GM23248 (cell line): ENCODE data around the gene SEC16A. TPM values are rescaled to one million over a fixed set of nuclear protein-coding genes. Genes with fewer than 3 reads are reported as not detected.

Source experiments
- DNase-seq: peaks from one replicate; pipeline ENCODE4 v3.0.0-alpha.2; 2015
- H2AFZ ChIP-seq: fragments of 200-600 bp; sonication (generic); 2 replicates; pipeline ENCODE4 v1.6.1; 2016; ENCODE audit warnings: antibody characterized with exemption
- H3F3A ChIP-seq: fragments of 200-600 bp; sonication (generic); 2 replicates; pipeline ENCODE4 v1.6.1; 2016; ENCODE audit warnings: mild to moderate bottlenecking, antibody characterized with exemption, mixed run types; ENCODE audit not compliant: insufficient read depth
- H3K27ac ChIP-seq: fragments of 200-600 bp; sonication (generic); 2 replicates; pipeline ENCODE4 v1.5.1; 2016; ENCODE audit warnings: mild to moderate bottlenecking
- H3K27me3 ChIP-seq: fragments of 200-600 bp; sonication (generic); replicated peaks from 2 replicates; pipeline ENCODE4 v1.6.1; 2016; ENCODE audit warnings: mild to moderate bottlenecking; ENCODE audit not compliant: insufficient read depth
- H3K36me3 ChIP-seq: fragments of 200-600 bp; sonication (generic); 2 replicates; pipeline ENCODE4 v1.6.1; 2016; ENCODE audit warnings: low read depth, mild to moderate bottlenecking
- H3K4me1 ChIP-seq: fragments of 200-600 bp; sonication (generic); 2 replicates; pipeline ENCODE4 v1.6.1; 2016; ENCODE audit warnings: mild to moderate bottlenecking; ENCODE audit not compliant: insufficient read depth
- H3K4me2 ChIP-seq: fragments of 200-600 bp; sonication (generic); one replicate; pipeline ENCODE4 v1.6.1; 2016; ENCODE audit warnings: mild to moderate bottlenecking; ENCODE audit not compliant: unreplicated experiment
- H3K4me3 ChIP-seq: fragments of 200-600 bp; sonication (generic); 2 replicates; pipeline ENCODE4 v1.5.1; 2016; ENCODE audit warnings: mild to moderate bottlenecking
- H3K79me2 ChIP-seq: fragments of 200-600 bp; sonication (generic); 2 replicates; pipeline ENCODE4 v1.6.1; 2016; ENCODE audit warnings: mild to moderate bottlenecking; ENCODE audit not compliant: insufficient read depth
- H3K9ac ChIP-seq: fragments of 200-600 bp; sonication (generic); 2 replicates; pipeline ENCODE4 v1.6.1; 2016; ENCODE audit warnings: mild to moderate bottlenecking
- H3K9me2 ChIP-seq: fragments of 200-600 bp; sonication (generic); 2 replicates; pipeline ENCODE4 v1.6.1; 2016; ENCODE audit warnings: mixed run types, mild to moderate bottlenecking, moderate library complexity; ENCODE audit not compliant: insufficient read depth
- H3K9me3 ChIP-seq: fragments of 200-600 bp; sonication (generic); one replicate; pipeline ENCODE4 v1.6.1; 2017; ENCODE audit warnings: low read depth
- H4K20me1 ChIP-seq: fragments of 200-600 bp; sonication (generic); 2 replicates; pipeline ENCODE4 v1.6.0; 2016; ENCODE audit not compliant: insufficient read depth
- EZH2 ChIP-seq: fragments of 200-600 bp; sonication (generic); IDR thresholded peaks from 2 replicates; pipeline ENCODE4 v1.6.1; 2018; ENCODE audit warnings: antibody characterized with exemption, mild to moderate bottlenecking; ENCODE audit not compliant: insufficient read depth, poor library complexity, severe bottlenecking
- EZH2phosphoT487 ChIP-seq: fragments of 200-600 bp; sonication (generic); IDR thresholded peaks from 2 replicates; pipeline ENCODE4 v1.6.1; 2018; ENCODE audit warnings: antibody characterized with exemption, moderate library complexity, mild to moderate bottlenecking, low read depth; ENCODE audit not compliant: insufficient read depth
- WGBS, 2 experiments: methylation state at CpG; one replicate each; pipeline ENCODE4 v1.1.6; 2015 to 2017; ENCODE audit warnings: low lambda C conversion rate in 2 of 2, low coverage in 1 of 2; ENCODE audit errors: missing lambda C conversion rate in 2 of 2; 5-methylcytosine and 5-hydroxymethylcytosine counted together
- in situ Hi-C: fragments of 300-500 bp; cut with MboI; formaldehyde crosslinking; loops from 2 replicates; pipeline ENCODE4 v1.15.0; 2020
- polyA plus RNA-seq: library from polyadenylated mRNA; unstranded; fragments of >200 nt; fragmentation: Nextera tagmentation; extraction: Ambion mirVana; gene quantifications from 2 replicates; pipeline ENCODE4 v1.2.1, GENCODE V29; 2016
- total RNA-seq: library from RNA; depleted of rRNA; stranded (reverse); fragments of >200 nt; shearing (Covaris generic); gene quantifications from 2 replicates; pipeline ENCODE4 v1.2.3, GENCODE V29; 2014

The SEC16A gene
- total and polyA plus RNA-seq, 2 experiments from 2014 or later = 34.5 to 43.4 TPM

- Histone ChIP-seq H3K9ac (peak overlapping the region; percentile 82), H3K4me2 (peak overlapping the region; percentile 92), H4K20me1 (peaks cover 8% of the 10 kb centered on the region; the same call in 1 of the 2 replicates), H3K9me3 (no peaks in the 10 kb centered on the region), H3K4me1 (peaks cover 12% of the 10 kb centered on the region), H3K79me2 (peaks cover 49% of the 10 kb centered on the region), H3K4me3 (peak overlapping the region; percentile 83), H3K27ac (peak overlapping the region; percentile 38), H2AFZ (peak overlapping the region; percentile 55), H3K9me2 (no peaks in the 10 kb centered on the region), H3K36me3 (peaks cover 13% of the 10 kb centered on the region), H3K27me3 (no peaks in the 10 kb centered on the region), H3F3A (peaks cover 13% of the 10 kb centered on the region)
- in situ Hi-C loops = no loop called here
- TF ChIP-seq EZH2phosphoT487 (no peak), EZH2 (no peak)
- DNase-seq = peak; percentile 67
- WGBS, 2 experiments = 29 to 30% methylated on average over 35 to 37 of the region's 37 CpGs
Measured at GRCh38 chr9:136437839-136438547, 44.8 kb downstream of the SEC16A start.

GRCh38 chr9:136437430-136437829 lies 45.4 kb downstream of the SEC16A start:
- no peak for TF ChIP-seq EZH2
- TF ChIP-seq EZH2phosphoT487 = no peak
- Histone ChIP-seq H3K4me2 (peak overlapping the region; percentile 92), H3F3A (peaks cover 13% of the 10 kb centered on the region), H3K27me3 (no peaks in the 10 kb centered on the region), H2AFZ (no peak overlapping the region), H3K9ac (peak overlapping the region; percentile 82), H3K36me3 (peaks cover 13% of the 10 kb centered on the region), H3K4me3 (peak overlapping the region; percentile 83), H3K79me2 (peaks cover 49% of the 10 kb centered on the region), H4K20me1 (peaks cover 8% of the 10 kb centered on the region; the same call in 1 of the 2 replicates), H3K4me1 (peaks cover 12% of the 10 kb centered on the region), H3K9me3 (no peaks in the 10 kb centered on the region), H3K27ac (no peak overlapping the region), H3K9me2 (no peaks in the 10 kb centered on the region)
- DNase-seq = peak; percentile 69
- in situ Hi-C loops = no loop called here
- 60 to 61% methylated on average over 8 of the region's 8 CpGs for WGBS, 2 experiments

DNA sequence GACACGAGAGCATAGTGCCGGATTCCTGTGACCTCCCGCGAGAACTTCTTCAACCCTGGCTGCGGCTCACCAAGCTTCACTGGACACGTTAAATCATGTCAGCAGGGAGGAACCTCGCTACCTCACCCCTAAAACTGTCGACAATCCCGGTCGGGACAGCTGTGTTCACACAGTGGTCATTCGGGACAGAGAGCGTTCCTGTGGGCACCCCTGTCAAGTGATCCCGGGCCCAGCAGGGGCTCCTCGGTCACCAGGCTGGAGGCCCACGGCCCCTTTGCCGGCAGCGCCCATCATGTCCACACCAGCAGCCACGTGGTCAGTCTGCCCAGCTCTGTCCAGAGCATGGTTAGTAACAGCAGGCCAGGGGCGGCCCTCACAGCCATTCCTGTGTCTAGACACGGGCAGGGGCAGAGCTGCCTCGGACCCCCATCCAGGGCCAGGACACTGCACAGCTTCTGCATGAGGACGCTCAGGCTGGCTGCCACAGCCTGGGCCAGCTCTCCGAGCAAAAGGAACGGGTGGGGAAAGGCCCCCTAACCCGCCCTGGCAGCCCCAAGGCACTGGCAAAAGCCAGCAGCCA lies 46.7 kb downstream of the SEC16A start:
- no peak overlapping the region for H3K4me3 ChIP-seq
- no peak overlapping the region for H3K9ac ChIP-seq
- no peak for DNase-seq
- in situ Hi-C loops = no loop called here
- peaks cover 12% of the 10 kb centered on the region for H3K4me1 ChIP-seq
- WGBS, 2 experiments = 84% methylated on average over 22 to 25 of the region's 25 CpGs
- H3K9me3 ChIP-seq = no peaks in the 10 kb centered on the region
- H3K27ac ChIP-seq = no peak overlapping the region
- peaks cover 8% of the 10 kb centered on the region; the same call in 1 of the 2 replicates for H4K20me1 ChIP-seq
- peaks cover 13% of the 10 kb centered on the region for H3F3A ChIP-seq
- no peak overlapping the region for H2AFZ ChIP-seq
- no peaks in the 10 kb centered on the region for H3K27me3 ChIP-seq
- no peak for TF ChIP-seq EZH2
- no peak for TF ChIP-seq EZH2phosphoT487
- H3K9me2 ChIP-seq = no peaks in the 10 kb centered on the region
- peaks cover 10% of the 10 kb centered on the region for H3K36me3 ChIP-seq
- H3K79me2 ChIP-seq = peaks cover 49% of the 10 kb centered on the region
- no peak overlapping the region for H3K4me2 ChIP-seq

DNA sequence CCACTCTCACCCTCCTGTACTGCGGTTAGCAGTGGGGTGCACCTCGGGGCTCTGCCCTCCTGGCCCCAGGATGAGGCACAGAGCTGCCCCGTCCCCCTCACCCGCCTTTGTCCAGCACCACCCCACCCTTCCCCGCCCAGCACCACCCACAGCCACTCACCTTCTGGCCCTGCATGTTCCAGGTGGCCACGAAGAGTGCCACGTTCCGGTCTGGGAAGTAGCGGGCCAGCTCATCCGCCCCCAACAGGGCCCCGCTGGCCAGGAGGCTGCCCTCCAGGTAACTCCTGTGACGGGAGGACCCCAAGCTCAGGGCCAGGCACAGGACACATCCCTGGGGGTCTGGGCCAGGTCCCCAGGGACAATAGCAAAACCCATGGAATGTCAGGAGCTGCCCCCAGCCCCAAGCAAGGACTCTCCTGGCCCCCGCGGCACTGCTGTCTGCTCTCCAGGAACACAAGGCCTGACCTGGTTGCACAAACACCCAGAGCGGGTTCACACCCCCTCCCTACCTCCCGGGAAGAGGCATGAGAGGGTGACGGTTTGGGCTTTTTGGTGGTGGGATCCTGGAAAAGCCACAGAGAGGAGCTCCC lies 48.2 kb downstream of the SEC16A start:
- in situ Hi-C loops = no loop called here
- Histone ChIP-seq H3K9me3 (no peaks in the 10 kb centered on the region), H3K4me2 (no peak overlapping the region), H3F3A (no peaks in the 10 kb centered on the region), H3K9me2 (no peaks in the 10 kb centered on the region), H3K4me3 (no peak overlapping the region), H3K27ac (no peak overlapping the region), H3K79me2 (peaks cover 49% of the 10 kb centered on the region), H3K4me1 (peaks cover 12% of the 10 kb centered on the region), H2AFZ (no peak overlapping the region), H4K20me1 (peaks cover 8% of the 10 kb centered on the region; the same call in 1 of the 2 replicates), H3K36me3 (no peaks in the 10 kb centered on the region), H3K9ac (no peak overlapping the region), H3K27me3 (no peaks in the 10 kb centered on the region)
- no peak for TF ChIP-seq EZH2
- no peak for TF ChIP-seq EZH2phosphoT487
- DNase-seq = no peak
- 96 to 97% methylated on average over 13 to 17 of the region's 17 CpGs for WGBS, 2 experiments
